HEK293 (cell line): Measurements from ENCODE around the gene TBXA2R.

Experiments
- BCL11B ChIP-seq: fragments of 450-650 bp; formaldehyde crosslinking; IDR thresholded peaks from 2 replicates; pipeline ENCODE4 v1.5.1; 2016; ENCODE audit warnings: low read depth, missing biosample characterization, missing genetic modification characterization
- CTCF ChIP-seq: fragments of 450-650 bp; formaldehyde crosslinking; IDR thresholded peaks from 2 replicates; pipeline ENCODE4 v1.5.1; 2016; ENCODE audit warnings: missing biosample characterization, missing genetic modification characterization
- PBX3 ChIP-seq: sonication (generic); formaldehyde crosslinking; IDR thresholded peaks from 2 replicates; pipeline ENCODE4 v1.8.1; 2022; ENCODE audit warnings: mild to moderate bottlenecking, moderate library complexity, missing genetic modification reagents
- REST ChIP-seq: fragments of 450-650 bp; formaldehyde crosslinking; IDR thresholded peaks from 2 replicates; pipeline ENCODE4 v1.5.1; 2016; ENCODE audit warnings: missing biosample characterization, missing genetic modification characterization
- TCF7L2 ChIP-seq: IDR thresholded peaks from 2 replicates; pipeline ENCODE4 v1.6.1; 2011; ENCODE audit warnings: low read depth, mild to moderate bottlenecking, inconsistent platforms, low read length, moderate library complexity, borderline replicate concordance
- ZNF174 ChIP-seq: fragments of 450-650 bp; formaldehyde crosslinking; IDR thresholded peaks from 2 replicates; pipeline ENCODE4 v1.5.0; 2017; ENCODE audit warnings: missing biosample characterization, mild to moderate bottlenecking, missing genetic modification characterization
- ZNF18 ChIP-seq: fragments of 450-650 bp; formaldehyde crosslinking; IDR thresholded peaks from 2 replicates; pipeline ENCODE4 v1.5.1; 2016; ENCODE audit warnings: missing biosample characterization, missing genetic modification characterization
- ZNF223 ChIP-seq: fragments of 450-650 bp; formaldehyde crosslinking; IDR thresholded peaks from 2 replicates; pipeline ENCODE4 v1.5.1; 2016; ENCODE audit warnings: missing biosample characterization, missing genetic modification characterization
- ZNF335 ChIP-seq: fragments of 450-650 bp; formaldehyde crosslinking; conservative IDR thresholded peaks from 2 replicates; pipeline ENCODE4 v1.5.1; 2016; ENCODE audit warnings: missing biosample characterization, missing genetic modification characterization
- ZNF610 ChIP-seq: fragments of 450-650 bp; formaldehyde crosslinking; IDR thresholded peaks from 2 replicates; pipeline ENCODE4 v1.5.1; 2016; ENCODE audit warnings: missing biosample characterization, missing genetic modification characterization, borderline replicate concordance

- TF ChIP-seq TCF7L2 (no peak), CTCF (tag by site-specific recombination) (no peak), REST (tag by site-specific recombination) (no peak), ZNF335 (no peak), ZNF610 (tag by site-specific recombination) (no peak), ZNF223 (no peak), BCL11B (tag by site-specific recombination) (no peak), ZNF174 (no peak), PBX3 (CRISPR knock-in tag) (no peak), ZNF18 (no peak)
Measured at GRCh38 chr19:3563709-3564524, 42.8 kb downstream of the TBXA2R start.
